ENCODE results near the gene LTB4R.

The LTB4R gene, protein sequence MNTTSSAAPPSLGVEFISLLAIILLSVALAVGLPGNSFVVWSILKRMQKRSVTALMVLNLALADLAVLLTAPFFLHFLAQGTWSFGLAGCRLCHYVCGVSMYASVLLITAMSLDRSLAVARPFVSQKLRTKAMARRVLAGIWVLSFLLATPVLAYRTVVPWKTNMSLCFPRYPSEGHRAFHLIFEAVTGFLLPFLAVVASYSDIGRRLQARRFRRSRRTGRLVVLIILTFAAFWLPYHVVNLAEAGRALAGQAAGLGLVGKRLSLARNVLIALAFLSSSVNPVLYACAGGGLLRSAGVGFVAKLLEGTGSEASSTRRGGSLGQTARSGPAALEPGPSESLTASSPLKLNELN

DNA sequence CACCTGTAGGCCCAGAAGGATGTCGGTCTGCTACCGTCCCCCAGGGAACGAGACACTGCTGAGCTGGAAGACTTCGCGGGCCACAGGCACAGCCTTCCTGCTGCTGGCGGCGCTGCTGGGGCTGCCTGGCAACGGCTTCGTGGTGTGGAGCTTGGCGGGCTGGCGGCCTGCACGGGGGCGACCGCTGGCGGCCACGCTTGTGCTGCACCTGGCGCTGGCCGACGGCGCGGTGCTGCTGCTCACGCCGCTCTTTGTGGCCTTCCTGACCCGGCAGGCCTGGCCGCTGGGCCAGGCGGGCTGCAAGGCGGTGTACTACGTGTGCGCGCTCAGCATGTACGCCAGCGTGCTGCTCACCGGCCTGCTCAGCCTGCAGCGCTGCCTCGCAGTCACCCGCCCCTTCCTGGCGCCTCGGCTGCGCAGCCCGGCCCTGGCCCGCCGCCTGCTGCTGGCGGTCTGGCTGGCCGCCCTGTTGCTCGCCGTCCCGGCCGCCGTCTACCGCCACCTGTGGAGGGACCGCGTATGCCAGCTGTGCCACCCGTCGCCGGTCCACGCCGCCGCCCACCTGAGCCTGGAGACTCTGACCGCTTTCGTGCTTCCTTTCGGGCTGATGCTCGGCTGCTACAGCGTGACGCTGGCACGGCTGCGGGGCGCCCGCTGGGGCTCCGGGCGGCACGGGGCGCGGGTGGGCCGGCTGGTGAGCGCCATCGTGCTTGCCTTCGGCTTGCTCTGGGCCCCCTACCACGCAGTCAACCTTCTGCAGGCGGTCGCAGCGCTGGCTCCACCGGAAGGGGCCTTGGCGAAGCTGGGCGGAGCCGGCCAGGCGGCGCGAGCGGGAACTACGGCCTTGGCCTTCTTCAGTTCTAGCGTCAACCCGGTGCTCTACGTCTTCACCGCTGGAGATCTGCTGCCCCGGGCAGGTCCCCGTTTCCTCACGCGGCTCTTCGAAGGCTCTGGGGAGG is at the start of gene LTB4R:
Gene LTB4R, plus strand, starts transcription at position 857 of the 959 bp plus-strand sequence. CDS start 4,150 bp downstream, outside the sequence.
- peak; percentile 64 for DNase-seq

DNA sequence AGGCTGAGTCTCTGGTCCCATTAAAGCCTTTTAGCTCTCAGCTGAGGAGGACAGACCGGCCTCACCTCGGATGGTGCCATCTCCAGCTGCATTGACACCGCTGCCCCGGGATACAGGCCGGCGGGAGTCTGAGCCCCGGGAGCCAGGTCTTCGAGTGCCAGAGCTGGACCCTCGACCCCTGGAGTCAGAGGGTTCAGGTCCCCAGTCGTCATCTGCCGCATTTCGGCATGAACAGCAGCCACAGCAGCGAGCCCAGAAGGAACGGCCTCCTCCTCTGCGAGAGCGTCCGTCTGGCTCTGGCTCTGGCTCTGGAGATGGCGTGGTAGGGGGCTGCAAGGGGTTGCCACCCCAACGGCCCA is 49.4 kb upstream of the LTB4R start:
- DNase-seq = no peak

DNA sequence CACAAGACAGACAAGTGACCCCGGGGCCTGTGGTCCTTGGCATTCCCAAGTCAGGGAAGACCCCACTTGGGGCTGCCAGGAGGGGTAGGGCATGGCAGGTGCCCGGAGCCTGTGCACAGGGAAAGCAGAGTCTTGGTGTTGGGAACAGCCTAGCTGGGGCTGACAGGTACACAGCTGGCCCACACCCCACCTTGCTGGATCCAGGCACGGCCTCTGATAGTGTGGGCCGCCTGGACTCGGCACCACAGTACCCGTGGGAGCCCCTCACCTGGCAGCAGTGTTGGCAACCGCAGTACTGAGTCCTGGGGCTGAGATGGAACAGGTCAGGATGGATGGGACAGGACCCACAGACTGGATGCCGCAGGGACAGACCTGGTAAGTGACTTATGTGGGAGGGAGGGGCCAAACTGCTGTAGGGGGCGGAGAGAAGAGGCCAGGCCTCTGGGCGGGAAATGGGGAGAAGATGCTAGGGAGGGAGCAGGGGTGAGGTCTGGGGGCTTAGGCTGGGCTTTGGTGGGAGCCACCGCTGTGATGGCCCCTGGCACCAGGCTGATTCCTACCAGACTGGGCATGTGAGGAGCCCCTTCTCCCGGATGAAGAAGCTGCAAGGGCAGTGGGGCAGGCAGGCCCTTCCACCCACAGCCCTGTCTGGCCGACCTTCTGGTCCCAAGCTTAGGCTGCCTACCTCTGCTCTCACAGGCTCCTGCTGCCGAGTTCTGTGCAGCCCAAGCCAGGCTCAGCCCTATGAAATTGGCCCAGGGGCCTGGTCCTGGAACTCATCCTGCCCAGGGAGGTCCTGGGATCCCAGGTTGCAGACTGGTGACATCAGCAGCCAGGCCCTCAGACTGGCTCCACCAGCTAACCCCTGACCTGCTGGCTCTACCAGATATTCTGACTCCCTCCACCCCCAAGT is 48.2 kb upstream of the LTB4R start, which contains the start of gene TGM1:
Gene TGM1, minus strand, starts transcription at position 357 of the 913 bp plus-strand sequence. CDS start 825 bp downstream, outside the sequence.
- no peak for DNase-seq

DNA sequence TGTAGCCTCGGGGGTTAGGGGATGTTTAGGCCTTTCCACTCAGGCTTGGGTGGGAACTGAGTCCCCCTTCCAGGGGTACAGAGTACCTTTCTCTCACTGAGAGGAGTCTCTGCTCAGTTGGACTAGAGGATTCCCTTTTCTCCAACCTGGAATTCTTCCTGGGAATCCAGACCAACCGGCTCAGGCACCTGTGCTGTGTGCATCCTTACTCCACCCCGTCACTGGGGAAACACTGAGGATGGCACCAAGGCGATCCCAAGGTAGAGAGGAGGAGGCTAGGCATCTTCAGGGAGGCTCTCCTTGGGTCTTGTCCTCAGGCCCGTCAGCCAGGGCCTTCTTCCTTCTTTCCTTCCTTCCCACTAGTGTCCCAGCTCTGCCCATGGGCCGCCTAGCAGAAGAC is 47.5 kb upstream of the LTB4R start:
- DNase-seq = no peak

DNA sequence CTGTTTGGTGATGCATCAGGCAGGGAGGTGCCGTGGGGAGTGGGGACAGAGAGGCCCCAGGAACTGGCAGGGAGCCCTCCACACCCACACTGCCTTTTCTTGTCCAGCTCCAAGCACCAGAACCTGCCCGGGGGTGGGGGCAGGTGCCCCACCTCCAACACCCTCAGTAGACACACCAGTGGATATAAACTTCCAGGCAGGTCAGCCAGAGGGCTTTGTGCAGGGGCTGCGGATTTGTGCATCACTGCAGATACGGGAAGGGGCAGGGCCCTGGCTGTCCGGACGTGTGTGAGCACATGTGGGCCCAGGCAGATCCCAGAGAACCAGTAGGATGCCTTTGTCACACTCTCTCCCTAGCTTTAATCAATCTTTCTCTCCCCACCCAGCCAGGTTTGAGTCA is 47.0 kb upstream of the LTB4R start:
- DNase-seq = no peak

DNA sequence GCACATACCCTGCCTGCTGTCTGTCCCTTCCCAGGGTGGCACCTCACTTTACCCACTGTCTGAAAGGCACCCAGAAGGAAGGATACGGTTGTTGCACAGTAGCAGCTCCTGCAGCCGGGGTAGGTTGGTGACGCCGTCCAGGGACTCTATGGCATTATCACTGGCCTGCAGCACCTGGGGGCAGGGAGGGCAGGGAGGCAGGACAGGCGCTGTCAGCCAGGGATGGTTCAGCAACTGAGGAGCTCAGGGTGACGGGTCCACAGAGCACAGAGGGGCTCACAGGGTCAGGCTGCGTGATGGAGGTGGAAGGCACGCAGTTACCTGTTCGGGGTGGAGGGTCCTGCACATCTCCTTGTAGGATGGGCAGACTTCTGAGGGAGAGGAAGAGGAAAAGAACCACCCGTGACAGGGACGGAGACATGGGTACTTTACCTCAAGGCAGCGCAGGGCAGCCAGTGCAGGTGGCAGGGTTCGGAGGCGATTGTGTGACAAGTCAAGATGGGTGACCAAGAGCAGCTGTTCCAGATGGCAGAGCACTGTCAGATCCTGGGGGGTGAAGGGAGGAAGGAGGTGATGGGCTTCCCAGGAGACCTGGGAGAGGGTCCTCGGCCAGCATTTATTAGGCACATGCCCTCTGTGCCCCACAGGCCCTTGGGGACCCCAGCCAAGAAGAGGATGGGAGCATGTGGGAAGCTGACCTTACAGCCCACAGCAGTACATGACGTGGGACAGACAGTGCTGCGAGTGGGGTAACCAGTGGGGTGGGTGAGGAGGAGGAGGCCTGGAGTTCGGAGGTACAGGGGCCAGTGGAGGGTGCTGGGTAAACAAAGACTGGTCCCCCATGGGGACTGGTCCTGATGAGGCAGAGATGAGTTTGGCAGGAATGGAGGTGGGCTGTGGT is 44.7 kb upstream of the LTB4R start:
- DNase-seq = no peak

DNA sequence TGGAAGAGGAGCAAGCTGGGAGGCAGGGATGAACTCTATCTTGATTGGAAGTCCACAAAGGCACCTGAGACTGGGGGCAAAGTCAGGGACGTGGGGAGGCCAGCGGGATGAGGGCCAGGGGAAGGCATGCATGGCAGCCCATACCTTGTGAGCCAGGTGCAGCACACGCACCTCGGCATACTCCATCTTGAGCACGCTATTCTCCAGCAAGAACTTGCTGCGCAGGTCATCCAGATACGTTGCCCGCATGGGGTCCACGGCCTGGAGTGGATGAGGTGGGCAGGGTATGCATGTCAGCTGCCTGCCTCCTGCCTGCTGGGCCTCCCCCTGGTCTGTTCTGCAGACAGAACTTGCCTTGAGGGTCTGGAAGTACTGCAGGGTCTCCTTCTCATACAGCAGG is 43.8 kb upstream of the LTB4R start:
- no peak for DNase-seq

DNA sequence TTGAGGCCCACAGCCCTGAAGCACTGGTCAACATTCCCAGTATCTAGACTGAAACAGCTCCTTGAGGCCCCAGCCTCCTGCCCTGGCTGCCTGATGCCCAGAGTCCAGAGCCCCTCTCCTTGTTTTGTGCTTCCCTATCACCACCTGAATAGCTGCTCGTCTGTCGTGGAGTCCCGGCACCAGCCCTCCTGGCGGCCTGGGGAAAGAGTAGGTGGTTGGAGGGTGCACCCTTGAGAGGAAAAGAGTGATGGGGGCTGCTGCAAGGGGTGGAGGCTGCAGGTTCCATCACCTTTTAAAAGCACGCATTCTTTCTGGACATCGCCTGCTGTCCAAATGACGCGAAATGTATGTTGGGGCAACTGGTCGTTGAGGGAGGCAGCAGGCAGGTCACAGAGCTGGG is 43.1 kb upstream of the LTB4R start:
- no peak for DNase-seq

DNA sequence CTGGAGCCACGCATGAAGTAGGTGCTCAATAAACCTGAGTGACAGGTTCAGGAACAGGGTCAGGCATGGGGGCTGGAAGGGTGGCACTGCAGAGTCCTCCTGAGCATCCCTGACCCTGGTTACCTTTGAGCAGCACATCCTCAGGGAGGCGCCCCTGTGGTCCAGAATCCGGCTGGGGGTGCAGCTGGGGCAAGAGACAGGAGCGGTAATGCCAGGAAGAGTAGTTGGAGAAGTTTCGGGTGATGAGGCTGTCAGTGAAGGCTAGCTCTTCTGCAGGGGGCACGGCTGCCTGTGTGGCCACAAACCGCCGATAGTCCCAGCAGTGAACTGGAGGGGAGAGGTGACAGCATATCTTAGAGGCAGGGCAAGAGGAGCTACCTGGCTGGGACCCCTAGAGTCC is 41.9 kb upstream of the LTB4R start:
- DNase-seq = no peak

DNA sequence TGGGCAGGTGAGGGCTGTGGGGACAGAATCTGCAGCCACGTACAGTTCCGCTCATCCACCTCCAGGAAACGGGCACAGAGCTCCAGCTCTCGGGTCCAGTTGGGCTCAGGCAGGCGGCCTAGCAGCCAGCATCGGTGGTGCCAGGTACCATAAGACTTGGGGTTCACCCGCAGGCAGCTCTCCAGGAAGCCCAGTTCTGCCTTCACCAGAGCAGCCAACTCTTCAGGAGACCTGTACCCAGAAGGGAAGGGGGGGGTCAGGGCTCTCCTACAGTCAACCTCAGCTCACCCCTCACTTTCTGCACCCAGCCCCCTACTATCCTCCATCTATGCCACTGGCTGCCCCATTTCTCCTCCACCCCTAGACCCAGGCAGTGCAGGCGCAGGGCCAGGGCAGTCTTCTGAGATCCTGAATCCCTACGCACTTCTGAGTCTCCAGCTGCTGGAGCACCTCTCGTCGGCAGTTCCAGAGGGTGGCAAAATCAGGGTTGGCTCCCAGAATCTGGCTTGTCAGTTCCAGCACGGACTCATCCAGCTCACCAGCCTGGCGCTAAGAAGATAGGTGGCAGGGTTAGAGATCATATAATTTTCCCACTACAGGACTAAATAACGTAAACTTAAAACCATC is 41.3 kb upstream of the LTB4R start:
- no peak for DNase-seq

DNA sequence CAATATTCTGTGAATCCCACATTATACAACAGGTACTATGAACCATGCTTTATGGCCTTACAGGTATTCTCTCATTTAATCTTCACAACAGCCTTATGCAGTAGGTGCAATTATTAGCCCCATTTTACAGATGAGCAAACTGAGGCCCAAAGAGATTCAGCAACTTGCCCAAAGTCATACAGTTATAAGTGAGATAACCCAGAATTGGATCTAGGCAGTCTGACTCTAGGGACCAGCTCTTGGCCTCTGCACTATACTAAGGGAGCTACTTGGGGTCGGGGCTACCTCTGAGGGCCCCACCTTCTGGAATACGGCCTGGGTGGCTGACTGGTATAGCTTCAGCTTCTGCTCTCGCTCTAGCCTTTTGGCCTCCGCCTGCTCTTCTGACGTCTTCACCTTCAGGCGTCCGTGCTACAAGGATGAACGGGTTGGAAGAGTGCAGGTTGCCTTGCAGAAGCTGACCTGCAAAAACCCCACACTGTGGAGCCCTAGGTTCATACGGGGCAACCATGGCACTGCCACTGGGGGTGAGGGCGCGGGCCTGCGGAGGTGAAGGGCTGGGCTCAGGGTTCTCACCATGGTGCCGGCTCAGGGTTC is 40.7 kb upstream of the LTB4R start:
- DNase-seq = no peak

DNA sequence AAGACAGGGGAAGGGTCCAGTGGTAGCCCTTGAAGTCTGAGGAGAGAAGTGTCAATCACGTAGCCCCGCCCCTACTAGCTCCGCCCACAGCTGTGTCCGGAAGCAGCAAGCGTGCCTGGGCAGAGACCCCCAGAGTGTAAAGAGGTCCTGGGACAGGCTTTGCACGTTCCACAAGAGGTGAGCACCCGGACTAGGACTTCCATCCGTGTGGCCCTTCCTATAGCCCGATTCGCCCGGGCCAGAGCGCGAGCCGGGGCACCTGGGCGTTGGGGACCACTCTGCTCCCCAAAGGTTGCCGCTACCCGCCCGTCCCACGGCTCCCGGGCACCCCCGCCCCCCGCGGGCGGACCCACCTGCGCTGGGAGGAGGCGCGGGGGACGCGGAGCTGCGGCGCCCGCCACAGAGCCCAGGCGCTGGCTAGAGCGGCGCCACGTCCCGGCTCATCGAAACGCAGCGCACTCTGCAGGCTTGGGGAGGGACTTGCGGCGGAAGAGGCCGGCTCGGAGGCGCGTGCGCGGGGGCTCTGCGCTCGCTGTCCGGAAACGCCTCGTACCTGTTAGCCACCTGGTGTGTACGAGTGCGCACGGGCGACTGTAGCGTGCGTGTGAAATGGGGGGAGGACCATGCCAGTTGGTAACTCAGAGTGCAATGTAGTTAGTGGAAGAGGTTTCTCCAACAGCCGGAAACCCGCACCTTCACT is 40.0 kb upstream of the LTB4R start, which contains the start of gene RABGGTA:
Gene RABGGTA, minus strand, starts transcription at position 464 of the 700 bp plus-strand sequence. CDS start 482 bp downstream, outside the sequence.
- DNase-seq = peak; percentile 90

DNA sequence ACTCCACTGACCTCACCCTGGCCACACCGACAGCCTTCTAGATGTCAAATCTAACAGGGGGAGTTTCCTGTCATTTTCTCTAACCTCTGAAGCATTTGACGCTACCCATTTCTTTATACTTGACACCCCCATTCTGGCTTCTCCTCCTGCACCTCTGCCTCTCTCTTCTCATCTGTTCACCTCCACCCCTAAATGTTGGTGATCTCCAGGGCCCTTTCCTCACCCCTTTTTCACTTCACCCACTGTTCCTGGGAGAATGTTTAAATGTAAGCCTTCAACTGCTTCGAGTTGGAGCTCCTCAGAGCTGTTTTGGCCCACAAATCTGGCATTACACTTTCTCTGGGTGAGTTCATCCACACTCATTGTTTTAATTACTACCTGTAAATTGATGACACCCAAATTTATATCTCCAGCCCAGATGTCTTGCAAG is 39.5 kb upstream of the LTB4R start:
- no peak for DNase-seq

DNA sequence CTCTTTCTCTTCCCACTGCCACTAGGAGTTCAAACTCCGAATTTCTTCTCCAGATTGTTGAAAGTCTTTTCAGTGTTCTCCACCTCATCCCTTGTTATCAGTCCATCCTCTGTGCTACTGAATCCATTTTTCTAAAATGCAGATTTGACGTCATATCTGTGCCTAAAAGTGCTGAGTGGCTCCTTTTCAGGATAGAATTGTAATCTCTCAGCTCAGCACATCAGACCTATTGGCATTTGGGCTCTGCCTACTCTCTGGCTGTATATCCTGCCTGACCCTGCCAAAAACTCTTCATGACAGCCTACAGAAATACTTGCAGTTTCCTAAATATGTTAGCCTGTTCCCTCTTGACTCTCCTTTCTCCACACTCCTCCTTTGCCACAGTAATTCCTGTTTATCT is 38.8 kb upstream of the LTB4R start:
- no peak for DNase-seq

DNA sequence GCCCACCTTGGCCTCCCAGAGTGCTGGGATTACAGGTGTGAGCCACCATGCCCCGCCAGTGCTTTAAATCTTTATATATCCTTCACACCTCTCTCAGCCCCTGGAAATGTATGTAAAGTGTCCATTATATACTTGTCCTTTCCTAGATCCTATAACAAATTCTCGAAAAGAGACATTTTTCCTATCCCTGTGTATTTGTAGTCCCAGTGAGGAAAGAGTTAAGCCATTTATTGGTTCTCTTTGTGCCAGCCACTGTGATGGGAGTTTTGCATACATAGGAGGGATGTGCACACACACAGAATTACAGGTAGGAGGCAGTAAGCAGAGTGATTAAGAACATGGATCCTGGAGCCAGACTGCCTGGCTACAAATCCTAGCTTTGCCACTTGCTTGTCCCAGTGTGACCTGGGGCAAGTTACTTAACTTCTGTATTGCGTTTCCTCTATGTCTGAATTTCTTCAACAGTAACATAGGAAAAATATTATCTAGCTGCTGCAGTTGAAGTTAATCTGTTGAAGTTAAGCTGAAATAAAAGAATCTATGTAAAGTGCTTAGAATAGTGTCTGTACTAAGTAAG is 37.8 kb upstream of the LTB4R start:
- no peak for DNase-seq

DNA sequence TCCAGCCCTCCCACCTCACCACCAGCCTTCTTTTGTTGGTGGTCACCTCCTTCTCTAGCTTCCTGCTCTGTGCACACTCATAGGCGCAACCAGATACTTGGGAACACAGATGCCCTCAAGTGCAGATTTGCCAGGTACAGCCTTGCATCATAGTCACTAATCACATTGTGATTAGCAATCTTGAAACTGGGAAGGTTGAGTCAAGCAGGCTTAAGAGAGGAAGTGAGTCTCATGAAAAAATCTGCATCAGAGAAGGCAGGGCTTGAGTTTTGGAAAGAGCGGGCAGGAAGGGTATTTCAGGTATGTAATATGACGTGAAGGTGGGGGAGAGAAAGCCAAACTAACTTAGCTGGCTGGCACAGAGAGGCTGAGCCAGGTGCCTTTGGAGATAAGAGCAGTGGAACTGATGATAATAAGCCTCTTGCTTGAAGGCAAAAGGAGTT is 37.2 kb upstream of the LTB4R start:
- DNase-seq = no peak

DNA sequence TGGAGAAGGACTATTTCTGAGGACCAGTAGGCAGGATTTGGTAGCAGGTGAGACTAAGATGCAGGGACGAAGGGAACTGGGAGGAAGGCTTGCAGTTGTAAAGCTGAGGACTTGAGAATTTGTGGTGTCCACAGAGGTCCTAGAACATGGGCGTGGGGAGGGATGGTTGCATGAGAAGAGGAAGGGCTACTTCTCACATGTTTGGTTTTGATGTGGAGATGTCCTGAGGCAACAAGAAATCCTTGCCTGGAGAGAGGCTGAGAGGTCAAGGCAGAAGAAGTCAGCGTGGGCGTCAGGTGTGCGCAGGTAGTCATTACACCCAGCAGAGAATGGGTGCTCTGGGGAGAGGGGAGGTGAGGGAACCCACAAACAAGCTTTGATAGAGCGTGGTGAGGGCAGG is 34.2 kb upstream of the LTB4R start:
- DNase-seq = no peak

DNA sequence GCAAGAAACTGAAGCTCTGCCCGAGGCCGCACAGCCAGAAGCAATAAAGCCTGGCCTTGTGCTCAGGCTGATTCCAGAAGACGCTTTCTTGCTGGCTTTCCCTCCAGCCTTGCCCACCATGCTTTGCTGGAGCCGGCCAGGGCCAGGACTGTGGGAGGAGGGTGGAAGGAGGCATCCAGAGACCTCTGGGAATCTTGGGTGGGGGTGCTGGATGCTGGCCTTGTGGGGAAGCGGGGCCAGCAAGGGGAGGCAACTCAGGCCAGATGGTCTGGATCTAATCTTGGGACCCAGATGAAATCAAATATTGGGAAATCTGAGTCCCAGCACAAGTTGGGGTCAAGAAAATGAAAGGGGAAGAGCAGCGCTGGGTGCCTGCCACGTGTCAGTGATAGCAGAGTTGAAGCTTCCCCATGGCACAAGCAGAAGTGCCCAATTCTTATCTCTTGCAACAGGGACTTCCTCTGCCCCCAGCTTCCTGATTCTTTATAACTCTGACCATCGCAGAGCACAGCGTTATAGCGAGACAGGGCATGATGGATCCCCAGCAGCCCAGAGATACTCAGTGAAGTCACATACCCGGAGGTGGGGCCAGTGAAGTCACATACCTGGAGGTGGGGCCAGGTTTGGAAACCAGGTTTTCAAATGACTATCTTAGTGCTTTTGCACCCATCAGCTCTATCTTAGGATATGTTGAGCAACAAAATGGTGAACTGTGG is 33.5 kb upstream of the LTB4R start:
- DNase-seq = no peak

DNA sequence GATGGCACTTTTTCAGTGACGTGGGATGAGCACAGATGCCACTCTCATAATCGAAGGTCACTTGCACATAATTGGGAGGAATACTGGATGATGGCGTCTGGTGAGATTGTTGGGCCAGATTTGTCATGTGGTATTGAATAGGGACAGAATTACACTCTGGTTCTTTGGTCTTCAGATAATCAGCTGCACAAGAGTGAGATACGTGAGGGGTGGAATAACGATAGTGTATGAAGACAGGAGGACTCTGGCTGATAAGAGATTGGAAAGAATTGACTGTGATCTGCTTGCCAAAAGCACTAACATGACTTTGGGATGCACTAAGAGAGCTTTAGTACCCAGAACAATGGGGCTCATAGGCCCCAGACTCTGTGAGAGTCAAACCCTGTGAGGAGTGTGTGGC is 32.9 kb upstream of the LTB4R start:
- DNase-seq = no peak

Data from activated gamma-delta T cell treated with Interleukin-2 at 50 U/mL for 16 hours (primary cell).